Glutamatergic neuron (in vitro differentiated cells): ENCODE results near the gene GNAL. TPM values are rescaled to one million over a fixed set of nuclear protein-coding genes. Genes with fewer than 3 reads are reported as not detected.

Source experiments
- DNase-seq: peaks from one replicate; pipeline ENCODE4 v3.0.0; 2022
- H3K27ac Mint-ChIP-seq: one replicate; pipeline ENCODE4 v1.8.0; 2020; ENCODE audit warnings: mild to moderate bottlenecking, mixed read lengths, inconsistent platforms; ENCODE audit not compliant: unreplicated experiment
- H3K27me3 Mint-ChIP-seq: one replicate; pipeline ENCODE4 v1.8.0; 2020; ENCODE audit warnings: mild to moderate bottlenecking, moderate library complexity, mixed read lengths, inconsistent platforms; ENCODE audit not compliant: unreplicated experiment
- H3K36me3 Mint-ChIP-seq: one replicate; pipeline ENCODE4 v1.8.0; 2020; ENCODE audit warnings: mild to moderate bottlenecking, mixed read lengths, inconsistent platforms; ENCODE audit not compliant: unreplicated experiment
- H3K4me1 Mint-ChIP-seq: one replicate; pipeline ENCODE4 v1.8.0; 2020; ENCODE audit warnings: mild to moderate bottlenecking, low read depth, mixed read lengths, inconsistent platforms; ENCODE audit not compliant: unreplicated experiment
- H3K4me3 Mint-ChIP-seq: one replicate; pipeline ENCODE4 v1.8.0; 2020; ENCODE audit warnings: mild to moderate bottlenecking, mixed read lengths, inconsistent platforms; ENCODE audit not compliant: unreplicated experiment
- H3K9me3 Mint-ChIP-seq: one replicate; pipeline ENCODE4 v1.8.0; 2020; ENCODE audit warnings: mild to moderate bottlenecking, moderate library complexity, mixed read lengths, inconsistent platforms; ENCODE audit not compliant: unreplicated experiment
- CTCF ChIP-seq: fragments of 200-600 bp; sonication (generic); IDR thresholded peaks from one replicate; pipeline ENCODE4 v1.5.0; 2021; ENCODE audit not compliant: partially characterized antibody, unreplicated experiment
- total RNA-seq: library from RNA; stranded (reverse); fragmentation: NEBNext Ultra II Directional; extraction: Animal tissue kit (Norgen Biotek cat#: 25700); gene quantifications from one replicate; pipeline ENCODE4 v1.2.1, GENCODE V29; 2021; ENCODE audit not compliant: unreplicated experiment

GNAL gene
- total RNA-seq, 1 donor from 2014 or later = 52.5 TPM

- Mint-ChIP-seq H3K4me3 (peak overlapping the region; percentile 50), H3K27ac (peak overlapping the region; percentile 89), H3K36me3 (peaks cover 4% of the 10 kb centered on the region), H3K9me3 (peaks cover 11% of the 10 kb centered on the region), H3K27me3 (peaks cover 4% of the 10 kb centered on the region), H3K4me1 (peaks cover 27% of the 10 kb centered on the region)
- DNase-seq = no peak
- no peak for TF ChIP-seq CTCF
These were observed 30.0 kb downstream of the GNAL start for GRCh38 chr18:11719050-11719449.

- Mint-ChIP-seq H3K4me3 (peak overlapping the region; percentile 79), H3K27ac (peak overlapping the region; percentile 89), H3K9me3 (peaks cover 11% of the 10 kb centered on the region), H3K27me3 (peaks cover 4% of the 10 kb centered on the region), H3K4me1 (peaks cover 29% of the 10 kb centered on the region), H3K36me3 (peaks cover 4% of the 10 kb centered on the region)
- no peak for TF ChIP-seq CTCF
- DNase-seq = no peak
These were observed 30.6 kb downstream of the GNAL start for GRCh38 chr18:11719621-11720020.

GRCh38 chr18:11721720-11722119, 32.7 kb downstream of the GNAL start:
- Mint-ChIP-seq H3K27me3 (peaks cover 4% of the 10 kb centered on the region), H3K9me3 (peaks cover 11% of the 10 kb centered on the region), H3K4me1 (peaks cover 32% of the 10 kb centered on the region), H3K36me3 (peaks cover 4% of the 10 kb centered on the region), H3K4me3 (no peak overlapping the region), H3K27ac (no peak overlapping the region)
- DNase-seq = no peak
- TF ChIP-seq CTCF = no peak

- Mint-ChIP-seq H3K4me3 (no peak overlapping the region), H3K27me3 (no peaks in the 10 kb centered on the region), H3K36me3 (peaks cover 4% of the 10 kb centered on the region), H3K4me1 (peaks cover 20% of the 10 kb centered on the region), H3K27ac (no peak overlapping the region), H3K9me3 (peaks cover 3% of the 10 kb centered on the region)
- no peak for DNase-seq
- no peak for TF ChIP-seq CTCF
These were observed 35.7 kb downstream of the GNAL start for GRCh38 chr18:11724781-11725180.

GRCh38 chr18:11726556-11726955, 37.5 kb downstream of the GNAL start:
- DNase-seq = no peak

More at GRCh38 chr18:11726556-11726955, 37.5 kb downstream of the GNAL start:
- Mint-ChIP-seq H3K4me1 (peaks cover 10% of the 10 kb centered on the region), H3K36me3 (peaks cover 4% of the 10 kb centered on the region), H3K27ac (no peak overlapping the region), H3K9me3 (no peaks in the 10 kb centered on the region), H3K27me3 (no peaks in the 10 kb centered on the region), H3K4me3 (no peak overlapping the region)
- TF ChIP-seq CTCF = no peak
